Fibroblast of lung (primary cell): ENCODE results near the gene E2F6.

ENCODE experiments used
- CTCF ChIP-seq, 2 donors: IDR thresholded peaks in 1 of 2; conservative IDR thresholded peaks in 1 of 2; 1 replicate in 1 of 2; 2 replicates in 1 of 2; pipeline ENCODE4 v1.5.1; 2011 to 2012; ENCODE audit warnings: low read length in 2 of 2, control low read depth in 1 of 2, inconsistent platforms in 1 of 2, low read depth in 1 of 2, mild to moderate bottlenecking in 1 of 2
- EZH2 ChIP-seq: IDR thresholded peaks from 2 replicates; pipeline ENCODE4 v1.5.1; 2012; ENCODE audit warnings: low read length, control low read depth, mild to moderate bottlenecking; ENCODE audit errors: missing control alignments

DNA sequence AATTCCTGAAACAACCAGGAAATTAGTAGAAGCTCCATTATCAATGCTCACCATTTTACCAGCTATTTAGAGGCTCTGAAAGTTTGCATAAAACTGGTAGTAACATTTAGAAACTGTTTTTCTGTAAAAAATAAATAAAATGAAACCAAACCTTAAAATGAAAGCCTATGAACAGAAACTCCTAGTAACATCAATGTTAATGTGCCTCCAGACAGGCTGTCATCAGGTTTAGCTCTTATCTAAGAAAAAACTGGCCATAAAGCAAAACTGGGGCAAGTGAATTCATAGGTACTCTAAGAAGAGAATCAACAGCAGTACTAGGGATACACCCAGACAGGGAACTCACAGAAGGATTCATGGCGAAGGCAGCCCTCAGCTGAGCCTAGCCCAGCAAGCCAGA lies 8.0 kb downstream of the E2F6 start:
- TF ChIP-seq CTCF (conservative IDR thresholded peaks at IDR 0.05 in 1 of 2, IDR thresholded peaks at IDR 0.05 in 1 of 2; ENCODE audit: low read depth in 1 of 2, low read length in 2 of 2) (no peak), EZH2 (no peak)
